Omental fat pad (tissue), 4 donors: ENCODE data around the gene LAG3. TPM values are rescaled to one million over a fixed set of nuclear protein-coding genes. Genes with fewer than 3 reads are reported as not detected.

Source experiments
- ATAC-seq: fragments of 150-250 bp; one replicate; pipeline ENCODE4 v1.9.1; 2016; ENCODE audit warnings: mild to moderate bottlenecking, moderate library complexity; ENCODE audit not compliant: low FRiP score
- DNase-seq: peaks from one replicate; pipeline ENCODE4 v3.0.0-alpha.2; 2019; ENCODE audit warnings: low spot score
- total RNA-seq, 4 donors: library from RNA; depleted of rRNA; stranded (reverse); fragments of >200 nt; gene quantifications; one replicate each; pipeline ENCODE4 v1.1.0, GENCODE V29; 2016
- TF ChIP-seq, protein P1 (sequence below), 3 donors: fragments of 450-650 bp; IDR thresholded peaks; one replicate each; pipeline ENCODE4 v1.5.1; 2016 to 2017; ENCODE audit warnings: antibody characterized with exemption in 3 of 3, mild to moderate bottlenecking in 3 of 3, moderate library complexity in 2 of 3

The LAG3 gene
- total RNA-seq, 4 donors from 2014 or later = 0.44 to 2.2 (median 0.92) TPM

DNA sequence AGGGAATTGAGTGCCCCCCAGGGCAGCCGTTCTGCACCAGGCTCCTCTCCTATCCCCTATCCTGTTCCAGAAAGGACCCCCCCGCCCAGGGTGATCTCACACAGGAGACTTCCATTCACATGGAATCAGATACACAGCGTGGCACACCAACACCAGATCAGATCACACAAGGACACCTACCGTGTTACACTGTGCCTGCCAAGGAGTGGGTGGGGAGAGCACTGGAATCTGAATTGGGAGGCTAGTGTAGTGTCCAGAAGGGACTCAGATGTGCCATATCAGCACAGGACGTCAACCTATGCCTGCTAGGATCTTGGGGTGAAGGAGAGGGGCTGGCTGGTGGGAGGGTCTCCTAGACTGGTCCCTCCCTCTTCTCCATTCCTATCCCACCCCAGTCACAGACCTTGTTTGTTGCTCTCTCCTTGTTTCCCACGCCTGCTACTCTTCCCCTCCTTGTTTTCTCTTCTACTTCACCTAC, 3.8 kb upstream of the LAG3 start:
- TF ChIP-seq, protein P1, sequence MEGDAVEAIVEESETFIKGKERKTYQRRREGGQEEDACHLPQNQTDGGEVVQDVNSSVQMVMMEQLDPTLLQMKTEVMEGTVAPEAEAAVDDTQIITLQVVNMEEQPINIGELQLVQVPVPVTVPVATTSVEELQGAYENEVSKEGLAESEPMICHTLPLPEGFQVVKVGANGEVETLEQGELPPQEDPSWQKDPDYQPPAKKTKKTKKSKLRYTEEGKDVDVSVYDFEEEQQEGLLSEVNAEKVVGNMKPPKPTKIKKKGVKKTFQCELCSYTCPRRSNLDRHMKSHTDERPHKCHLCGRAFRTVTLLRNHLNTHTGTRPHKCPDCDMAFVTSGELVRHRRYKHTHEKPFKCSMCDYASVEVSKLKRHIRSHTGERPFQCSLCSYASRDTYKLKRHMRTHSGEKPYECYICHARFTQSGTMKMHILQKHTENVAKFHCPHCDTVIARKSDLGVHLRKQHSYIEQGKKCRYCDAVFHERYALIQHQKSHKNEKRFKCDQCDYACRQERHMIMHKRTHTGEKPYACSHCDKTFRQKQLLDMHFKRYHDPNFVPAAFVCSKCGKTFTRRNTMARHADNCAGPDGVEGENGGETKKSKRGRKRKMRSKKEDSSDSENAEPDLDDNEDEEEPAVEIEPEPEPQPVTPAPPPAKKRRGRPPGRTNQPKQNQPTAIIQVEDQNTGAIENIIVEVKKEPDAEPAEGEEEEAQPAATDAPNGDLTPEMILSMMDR (IDR thresholded peaks at IDR 0.05) = no peak
- no peak for ATAC-seq

DNA sequence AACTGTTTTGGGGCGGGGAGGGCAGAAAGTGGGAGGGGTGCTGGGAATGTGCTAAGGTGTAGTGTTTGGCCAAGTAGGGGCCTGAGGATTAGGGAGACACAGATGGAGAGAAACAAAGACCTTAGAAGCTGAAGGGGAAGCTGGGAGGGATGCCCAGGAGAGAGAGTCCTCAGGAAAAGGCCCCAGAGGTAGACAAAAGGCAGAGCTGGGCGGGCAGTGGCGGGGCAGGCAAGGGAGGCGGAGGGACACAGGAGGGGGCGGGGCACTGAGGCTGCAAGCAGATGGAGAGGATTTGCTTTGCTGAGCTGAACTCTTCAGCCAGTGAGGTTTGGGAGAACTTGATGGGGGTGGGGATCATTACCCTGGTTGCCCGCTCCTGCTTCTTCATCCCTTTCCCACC, 3.3 kb upstream of the LAG3 start:
- TF ChIP-seq, protein P1 (IDR thresholded peaks at IDR 0.05) = no peak
- no peak for DNase-seq
- ATAC-seq = no peak

More for the DNA sequence above, 3.8 kb upstream of the LAG3 start:
- DNase-seq = no peak

DNA sequence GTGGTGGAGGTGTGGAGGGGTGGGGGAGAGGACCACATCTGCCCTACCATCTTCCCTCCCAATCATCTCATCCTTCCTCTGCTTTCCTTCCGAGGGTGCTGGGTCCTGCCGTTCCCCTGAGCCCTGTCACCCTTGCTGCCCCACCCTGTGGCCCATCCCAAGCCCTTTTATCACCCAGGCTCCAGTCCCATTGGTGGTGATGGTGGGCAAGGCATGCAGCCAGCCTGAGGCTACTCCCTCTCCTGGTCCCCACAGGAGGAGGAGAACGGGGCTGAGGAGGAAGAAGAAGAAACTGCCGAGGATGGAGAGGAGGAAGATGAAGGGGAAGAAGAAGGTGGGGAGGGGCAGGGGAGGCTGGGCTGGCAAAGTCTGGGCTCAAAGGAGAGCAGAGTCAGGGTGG, 2.7 kb upstream of the LAG3 start:
- DNase-seq (no peak), ATAC-seq (no peak)
- TF ChIP-seq, protein P1 (IDR thresholded peaks at IDR 0.05) = no peak

DNA sequence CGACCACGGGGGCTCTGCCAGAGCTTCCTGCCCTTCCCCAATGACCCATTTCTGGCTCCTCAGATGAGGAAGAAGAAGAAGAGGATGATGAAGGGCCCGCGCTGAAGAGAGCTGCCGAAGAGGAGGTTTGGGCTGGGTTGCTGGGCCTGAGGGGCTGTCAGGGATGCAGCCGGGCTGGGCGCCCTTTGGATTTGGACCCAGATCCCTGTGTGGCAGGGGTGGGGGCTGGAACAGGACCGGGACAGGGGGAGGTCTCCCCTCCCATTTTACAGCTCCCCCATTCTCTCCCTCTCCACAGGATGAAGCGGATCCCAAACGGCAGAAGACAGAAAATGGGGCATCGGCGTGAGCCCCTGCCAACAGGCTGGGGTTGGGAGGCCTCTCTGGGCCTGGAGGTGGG, 2.2 kb upstream of the LAG3 start:
- DNase-seq (no peak), ATAC-seq (no peak)
- TF ChIP-seq, protein P1 (IDR thresholded peaks at IDR 0.05) = no peak

DNA sequence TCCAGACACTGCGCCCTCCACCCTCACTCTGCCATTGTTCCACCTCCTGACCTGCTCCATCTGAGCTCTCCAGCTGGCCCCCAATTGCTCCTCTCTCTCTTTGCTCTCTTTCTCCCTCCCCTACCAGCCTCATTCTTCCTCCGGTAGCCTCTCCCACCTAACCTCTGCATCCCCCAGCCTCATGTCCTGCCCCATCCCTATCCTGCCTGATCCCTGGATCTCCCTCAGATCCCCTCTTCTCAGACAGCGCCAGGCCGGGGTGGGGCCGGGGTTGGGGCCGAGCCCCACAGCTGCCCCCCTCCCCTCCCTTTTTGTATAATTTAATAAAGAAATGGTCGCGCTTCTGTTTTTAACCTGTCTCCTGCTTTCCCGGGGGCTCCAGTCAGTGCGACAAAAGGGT, 1.7 kb upstream of the LAG3 start:
- TF ChIP-seq, protein P1 (IDR thresholded peaks at IDR 0.05) = no peak
- no peak for ATAC-seq

DNA sequence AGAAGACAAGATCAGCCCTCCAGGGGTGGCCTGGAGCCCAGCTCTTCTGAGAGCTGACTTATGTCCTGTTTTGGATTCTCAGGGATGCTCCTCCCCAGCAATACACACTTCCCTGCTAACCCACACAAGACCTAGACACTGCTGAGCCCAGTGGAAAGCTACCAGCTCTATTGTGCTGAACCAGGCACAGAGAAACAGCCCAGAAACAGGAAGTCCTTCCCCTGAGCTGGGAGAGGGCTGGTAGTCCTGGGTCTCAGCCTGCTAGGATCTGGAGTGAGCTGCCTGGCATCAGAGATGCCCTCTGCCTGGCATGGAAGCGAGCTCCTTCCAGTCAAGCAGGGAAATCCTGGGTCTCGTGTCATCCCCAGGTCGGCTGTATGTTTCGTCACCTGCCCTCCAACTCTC, 1.2 kb upstream of the LAG3 start:
- TF ChIP-seq, protein P1 (IDR thresholded peaks at IDR 0.05) = no peak
- ATAC-seq (peak; percentile 0), DNase-seq (no peak)

More for the DNA sequence above, 1.7 kb upstream of the LAG3 start:
- DNase-seq = no peak

DNA sequence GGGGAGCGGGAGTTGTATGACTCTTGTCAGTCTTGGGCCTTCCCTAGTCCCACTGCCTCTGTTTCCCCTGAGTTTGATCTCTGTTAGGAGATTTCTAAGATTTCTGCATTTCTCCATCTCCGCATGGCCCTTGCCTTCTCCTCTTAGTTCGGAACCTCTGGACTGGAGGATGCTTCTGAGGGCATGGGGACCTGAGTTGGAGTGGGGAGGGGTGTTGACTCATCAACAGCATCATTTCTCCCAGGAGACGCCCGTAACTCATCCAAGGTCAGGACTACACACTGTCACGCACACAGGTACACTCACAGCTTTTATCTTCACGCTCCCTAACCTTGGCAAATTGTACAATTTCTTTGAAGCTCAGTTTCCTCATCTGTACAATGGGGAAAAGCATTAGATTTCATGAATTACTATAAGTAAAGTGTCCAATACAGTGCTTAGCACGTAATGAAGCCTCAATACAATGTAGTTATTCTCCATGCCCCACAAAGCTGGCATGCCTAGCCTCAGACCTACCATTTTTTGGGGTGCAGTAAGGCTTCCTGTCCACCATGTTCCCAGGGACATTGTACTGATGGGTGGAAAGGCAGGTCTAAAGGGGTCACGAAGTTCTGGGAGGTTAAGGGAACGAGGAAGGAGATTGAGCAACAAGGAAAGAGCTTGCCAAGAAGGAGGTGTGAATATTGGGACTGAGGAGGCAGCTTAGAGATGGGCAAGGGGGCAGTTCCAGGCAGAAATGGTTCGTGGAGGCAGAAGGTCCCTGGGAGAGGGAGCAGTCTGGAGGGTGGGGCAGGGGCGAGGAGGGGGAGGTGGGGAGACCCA, 600 bp upstream of the LAG3 start:
- TF ChIP-seq, protein P1 (IDR thresholded peaks at IDR 0.05) = no peak
- peak; percentile 37 for ATAC-seq
- DNase-seq = no peak
